Measurements from ENCODE around the gene GFAP. TPM values are rescaled to one million over a fixed set of nuclear protein-coding genes. Genes with fewer than 3 reads are reported as not detected.

GFAP gene
- total RNA-seq, 4 donors from 2014 or later = 0.25 TPM; not detected in 3

DNA sequence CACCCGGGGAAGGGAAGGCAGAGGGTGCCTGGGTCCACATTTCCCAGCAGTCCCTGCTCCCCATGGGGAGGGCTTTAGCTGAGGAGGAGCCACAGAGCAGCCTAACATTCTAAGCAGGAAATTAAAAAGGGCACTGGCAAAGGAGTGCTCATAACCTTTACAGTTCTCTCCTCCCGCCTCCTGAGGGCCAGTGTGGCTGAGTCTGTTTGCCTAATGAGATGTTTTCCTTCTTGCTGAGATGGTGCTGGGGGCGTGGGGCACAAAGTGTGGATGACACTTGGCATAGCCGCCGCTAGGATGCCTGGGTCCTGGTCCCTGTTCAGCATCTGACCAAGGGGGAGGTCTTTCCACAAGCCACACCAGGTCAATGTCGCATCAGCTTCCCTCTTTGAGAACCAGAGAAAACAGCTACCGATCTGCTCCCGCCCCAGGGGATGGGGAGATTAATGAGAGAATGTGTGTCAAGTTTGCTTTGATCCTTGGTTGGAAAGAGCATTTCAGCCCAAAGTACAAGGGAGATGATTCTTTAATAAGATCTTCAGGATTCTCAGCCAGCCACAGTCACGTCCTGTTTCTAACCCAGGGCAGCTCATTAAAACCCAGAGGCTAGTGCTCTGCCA is 26.5 kb upstream of the GFAP start:
- intact Hi-C loops (cut with DNase I; ENCODE audit: low total_unique reads) = no loop called here
- DNase-seq (ENCODE audit: low spot score in 2 of 2) = no peak
- WGBS, 2 donors = 59 to 67% methylated on average over 9 of the region's 9 CpGs
- H3K4me3 ChIP-seq (ENCODE audit: low read depth, poor library complexity, severe bottlenecking) = no peak overlapping the region
- no peak for TF ChIP-seq POLR2A (IDR thresholded peaks at IDR 0.05)
- TF ChIP-seq, protein P1, sequence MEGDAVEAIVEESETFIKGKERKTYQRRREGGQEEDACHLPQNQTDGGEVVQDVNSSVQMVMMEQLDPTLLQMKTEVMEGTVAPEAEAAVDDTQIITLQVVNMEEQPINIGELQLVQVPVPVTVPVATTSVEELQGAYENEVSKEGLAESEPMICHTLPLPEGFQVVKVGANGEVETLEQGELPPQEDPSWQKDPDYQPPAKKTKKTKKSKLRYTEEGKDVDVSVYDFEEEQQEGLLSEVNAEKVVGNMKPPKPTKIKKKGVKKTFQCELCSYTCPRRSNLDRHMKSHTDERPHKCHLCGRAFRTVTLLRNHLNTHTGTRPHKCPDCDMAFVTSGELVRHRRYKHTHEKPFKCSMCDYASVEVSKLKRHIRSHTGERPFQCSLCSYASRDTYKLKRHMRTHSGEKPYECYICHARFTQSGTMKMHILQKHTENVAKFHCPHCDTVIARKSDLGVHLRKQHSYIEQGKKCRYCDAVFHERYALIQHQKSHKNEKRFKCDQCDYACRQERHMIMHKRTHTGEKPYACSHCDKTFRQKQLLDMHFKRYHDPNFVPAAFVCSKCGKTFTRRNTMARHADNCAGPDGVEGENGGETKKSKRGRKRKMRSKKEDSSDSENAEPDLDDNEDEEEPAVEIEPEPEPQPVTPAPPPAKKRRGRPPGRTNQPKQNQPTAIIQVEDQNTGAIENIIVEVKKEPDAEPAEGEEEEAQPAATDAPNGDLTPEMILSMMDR (IDR thresholded peaks at IDR 0.05) = no peak

DNA sequence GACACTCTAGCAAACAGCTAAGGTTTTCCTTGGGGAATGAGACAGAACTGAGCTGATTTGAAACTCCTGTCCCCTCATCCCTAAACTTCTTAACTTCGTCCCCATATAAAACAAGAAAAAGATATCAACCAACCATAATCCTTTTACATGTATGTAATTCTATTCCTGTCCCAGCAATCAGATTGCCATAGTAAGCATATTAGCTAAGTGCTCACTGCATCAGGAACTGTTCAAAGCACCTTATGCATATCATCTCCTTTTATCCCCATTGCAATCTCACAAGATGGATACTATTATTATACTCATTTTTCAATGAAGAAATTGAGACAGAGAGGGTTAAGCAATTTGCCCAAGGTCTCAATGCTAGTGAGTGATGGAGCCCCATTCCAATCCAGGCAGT is 25.5 kb upstream of the GFAP start:
- DNase-seq (ENCODE audit: low spot score in 2 of 2) = no peak
- 64 to 66% methylated on average over 1 of the region's 1 CpG for WGBS, 2 donors
- TF ChIP-seq, protein P1 (IDR thresholded peaks at IDR 0.05) = no peak
- TF ChIP-seq POLR2A (IDR thresholded peaks at IDR 0.05) = no peak
- intact Hi-C loops (cut with DNase I; ENCODE audit: low total_unique reads) = no loop called here
- H3K4me3 ChIP-seq (ENCODE audit: low read depth, poor library complexity, severe bottlenecking) = no peak overlapping the region

DNA sequence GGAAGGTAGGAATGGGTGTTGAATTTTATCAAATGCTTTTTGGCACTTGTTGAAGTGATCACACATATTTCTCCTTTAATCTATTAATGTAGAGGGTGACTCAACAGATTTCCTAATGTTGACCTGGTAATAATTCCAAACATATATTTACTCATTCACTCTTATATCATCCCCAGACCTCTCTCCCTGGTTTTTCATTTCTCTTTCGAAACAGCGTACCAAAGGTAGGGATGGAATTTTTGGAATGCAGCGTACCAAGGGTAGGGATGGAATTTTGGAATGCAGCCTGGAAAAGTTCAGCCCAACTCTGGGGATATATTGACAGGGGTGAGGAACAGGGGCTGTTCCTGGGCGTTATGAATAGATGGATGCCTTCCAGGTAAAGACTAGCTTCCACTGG is 25.0 kb upstream of the GFAP start:
- WGBS, 2 donors = 53 to 56% methylated on average over 4 of the region's 4 CpGs
- intact Hi-C loops (cut with DNase I; ENCODE audit: low total_unique reads) = no loop called here
- TF ChIP-seq POLR2A (IDR thresholded peaks at IDR 0.05) = no peak
- TF ChIP-seq, protein P1 (IDR thresholded peaks at IDR 0.05) = no peak
- DNase-seq (ENCODE audit: low spot score in 2 of 2) = no peak
- H3K4me3 ChIP-seq (ENCODE audit: low read depth, poor library complexity, severe bottlenecking) = no peak overlapping the region

DNA sequence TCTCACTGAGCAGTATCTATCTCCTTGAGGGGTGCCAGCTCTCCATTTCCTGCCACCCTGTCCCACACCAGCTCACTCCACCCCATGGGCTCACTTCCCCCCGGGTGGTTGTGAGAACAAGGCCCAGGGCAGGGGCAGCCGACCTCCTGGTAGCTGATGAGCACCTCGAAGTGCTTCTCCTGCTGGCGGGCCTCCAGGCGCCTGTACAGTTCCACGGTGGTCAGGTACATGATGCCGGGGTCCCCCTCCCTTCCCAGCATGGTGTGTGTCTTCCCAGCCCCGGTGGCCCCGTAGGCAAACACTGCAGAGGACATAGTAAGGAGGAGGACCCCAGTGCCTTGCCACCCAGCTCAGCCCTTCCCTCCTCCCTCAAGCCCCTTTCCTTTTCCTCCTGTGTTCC is 19.8 kb upstream of the GFAP start:
- WGBS, 2 donors = 93 to 96% methylated on average over 9 of the region's 9 CpGs
- intact Hi-C loops (cut with DNase I; ENCODE audit: low total_unique reads) = no loop called here

DNA sequence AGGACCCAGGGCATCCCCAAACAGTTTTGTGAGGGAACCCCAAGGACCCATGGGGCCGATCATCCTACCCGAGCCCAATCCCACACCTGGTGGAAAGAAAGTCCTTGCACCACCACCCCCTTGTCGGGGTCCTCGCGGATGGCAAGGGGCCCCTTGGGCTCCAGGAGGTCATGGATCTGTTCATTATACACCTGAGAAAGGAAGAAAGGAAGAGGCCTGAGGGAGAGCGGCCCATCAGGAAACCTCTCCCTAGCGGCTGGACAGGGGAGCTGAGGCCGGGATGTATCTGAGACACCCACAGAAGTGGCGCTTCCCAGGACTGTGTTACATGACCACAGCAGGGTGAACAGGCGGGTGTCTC is 19.4 kb upstream of the GFAP start:
- no peak for TF ChIP-seq POLR2A (IDR thresholded peaks at IDR 0.05)
- TF ChIP-seq, protein P1 (IDR thresholded peaks at IDR 0.05) = no peak
- no peak overlapping the region for H3K4me3 ChIP-seq (ENCODE audit: low read depth, poor library complexity, severe bottlenecking)
- 97 to 100% methylated on average over 9 of the region's 10 CpGs for WGBS, 2 donors
- no peak for DNase-seq (ENCODE audit: low spot score in 2 of 2)
- intact Hi-C loops (cut with DNase I; ENCODE audit: low total_unique reads) = no loop called here

More for the DNA sequence above, 19.8 kb upstream of the GFAP start:
- no peak overlapping the region for H3K4me3 ChIP-seq (ENCODE audit: low read depth, poor library complexity, severe bottlenecking)
- TF ChIP-seq, protein P1 (IDR thresholded peaks at IDR 0.05) = no peak
- TF ChIP-seq POLR2A (IDR thresholded peaks at IDR 0.05) = no peak
- DNase-seq (ENCODE audit: low spot score in 2 of 2) = no peak
